Cardiac septum (tissue), 1 donor: ENCODE results near the gene OPCML. TPM values are rescaled to one million over a fixed set of nuclear protein-coding genes. Genes with fewer than 3 reads are reported as not detected.

Experiments used
- DNase-seq: peaks from one replicate; pipeline ENCODE4 v3.0.0-alpha.2; 2020; ENCODE audit warnings: low spot score
- intact Hi-C: fragments of 100-400 bp; cut with DNase I; formaldehyde crosslinking; loops from one replicate; pipeline ENCODE4 v1.14.0; 2022
- total RNA-seq: library from RNA; stranded (reverse); fragmentation: NEBNext Ultra II Directional; extraction: Animal tissue kit (Norgen Biotek cat#: 25700); gene quantifications from one replicate; pipeline ENCODE4 v1.2.1, GENCODE V29; 2021
- donor health status: DM: no; HTN: no; CAD: no.

Gene OPCML
- total RNA-seq, 1 donor from 2014 or later, result 0.27 TPM

DNA sequence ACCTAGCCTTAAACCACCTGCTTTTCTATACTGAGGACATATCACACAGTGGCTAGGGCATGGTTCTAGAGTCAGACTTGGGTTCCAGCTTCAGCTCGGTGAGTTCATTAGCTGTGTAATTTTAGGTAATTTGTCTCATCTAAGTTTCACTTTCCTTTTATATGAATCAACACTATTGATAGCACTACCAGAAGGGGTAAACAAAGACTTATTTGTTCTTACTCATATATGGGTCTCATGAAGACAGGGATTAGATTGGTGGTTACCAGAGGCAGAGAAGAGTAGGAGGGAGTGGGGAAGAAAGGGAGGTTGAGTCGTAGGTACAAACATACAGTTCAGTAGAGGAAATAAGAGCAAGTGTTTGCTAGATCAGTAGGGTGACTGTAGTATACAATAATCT lies 924.7 kb downstream of the OPCML start:
- intact Hi-C loops, result no loop called here
- DNase-seq, result no peak

DNA sequence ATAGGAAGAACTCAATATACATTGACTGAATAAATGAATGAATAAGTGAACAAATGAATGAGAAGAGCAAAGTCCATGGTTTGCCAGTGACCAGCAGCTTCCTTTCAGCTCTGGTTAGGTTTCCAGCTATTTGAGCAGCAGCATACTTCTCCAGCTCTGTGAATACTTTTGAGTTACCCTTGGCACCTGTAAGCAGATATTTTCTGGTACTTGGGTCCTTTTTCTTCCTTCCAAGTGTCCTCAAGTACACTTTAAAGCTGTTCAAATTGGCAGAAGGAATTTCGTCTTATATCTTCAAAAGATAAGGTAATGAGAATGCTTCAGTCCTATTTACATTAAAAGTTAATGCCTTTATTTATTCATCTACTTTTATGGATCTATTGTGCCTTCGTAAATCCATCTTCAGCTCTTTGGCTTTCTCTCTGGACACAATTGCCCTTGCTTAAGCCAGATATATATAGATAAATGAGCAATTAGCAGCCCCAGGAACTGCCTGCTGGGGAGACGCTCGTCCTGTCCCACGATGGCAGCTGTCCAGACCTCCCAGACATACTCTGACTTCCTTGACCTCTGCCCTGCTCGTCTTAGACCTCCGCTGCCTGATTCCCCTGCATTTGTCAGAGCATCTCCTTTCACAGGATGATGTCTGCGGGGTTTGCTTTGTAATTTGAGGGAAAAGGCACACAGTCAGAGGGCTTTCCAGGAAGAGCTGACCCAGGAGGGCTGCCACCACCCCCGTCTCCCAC lies 926.3 kb downstream of the OPCML start:
- no peak for DNase-seq
- intact Hi-C loops, result no loop called here

DNA sequence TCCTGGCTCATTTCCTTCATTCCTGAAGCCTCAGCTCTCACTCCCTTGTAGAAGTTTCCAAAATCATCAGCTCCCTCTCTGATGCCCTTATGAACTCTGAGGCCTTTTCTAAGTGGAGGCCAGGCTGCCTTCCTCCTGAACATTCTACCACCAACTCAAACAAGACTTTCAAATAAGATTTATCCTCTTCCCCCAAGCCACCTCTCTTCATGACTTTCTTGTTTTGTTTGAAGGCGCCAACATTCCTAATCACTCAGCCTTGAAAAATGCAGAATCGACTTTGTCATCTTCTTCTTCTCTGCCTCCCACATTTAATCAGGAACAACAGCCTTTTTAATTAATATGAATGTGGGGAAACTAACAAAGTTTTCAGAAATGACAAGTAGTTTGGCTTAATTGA lies 927.9 kb downstream of the OPCML start:
- DNase-seq, result no peak
- intact Hi-C loops, result no loop called here

- intact Hi-C loops, result no loop called here
- no peak for DNase-seq
Measured at GRCh38 chr11:132601875-132602274, 930.4 kb downstream of the OPCML start.

DNA sequence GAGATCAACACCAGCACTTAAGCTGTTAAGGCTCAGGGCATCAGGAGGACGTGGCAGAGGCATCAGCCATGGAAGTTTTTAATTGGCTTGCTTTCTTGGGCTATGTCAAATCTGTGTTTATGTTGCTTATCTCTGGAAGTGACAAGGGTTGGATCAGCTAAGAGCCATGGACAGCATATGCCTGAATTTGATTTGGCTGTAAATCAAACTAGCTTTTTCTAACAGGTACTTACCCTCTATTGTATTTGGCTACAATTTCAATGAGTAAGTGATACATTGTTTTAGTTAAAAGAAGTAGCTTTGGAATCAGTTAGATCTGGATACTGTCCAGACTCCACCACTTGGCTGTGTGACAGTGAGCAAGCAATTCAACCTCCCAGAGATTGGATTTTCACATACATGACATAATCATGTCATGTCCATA lies 936.6 kb downstream of the OPCML start:
- DNase-seq, result no peak
- intact Hi-C loops, result no loop called here

- intact Hi-C loops, result no loop called here
- no peak for DNase-seq
Measured at GRCh38 chr11:132595246-132595645, 937.1 kb downstream of the OPCML start.

- DNase-seq, result no peak
- intact Hi-C loops, result no loop called here
Measured at GRCh38 chr11:132590986-132591385, 941.3 kb downstream of the OPCML start.

GRCh38 chr11:132590554-132590953 lies 941.7 kb downstream of the OPCML start:
- intact Hi-C loops, result no loop called here

GRCh38 chr11:132589791-132590190 lies 942.5 kb downstream of the OPCML start:
- DNase-seq, result no peak
- intact Hi-C loops, result no loop called here

More at GRCh38 chr11:132590554-132590953, 941.7 kb downstream of the OPCML start:
- no peak for DNase-seq

- intact Hi-C loops, result no loop called here
Measured at GRCh38 chr11:132588366-132588765, 943.9 kb downstream of the OPCML start.

GRCh38 chr11:132587716-132588115 lies 944.6 kb downstream of the OPCML start:
- DNase-seq, result no peak
- intact Hi-C loops, result no loop called here

More at GRCh38 chr11:132588366-132588765, 943.9 kb downstream of the OPCML start:
- no peak for DNase-seq

GRCh38 chr11:132586801-132587200 lies 945.5 kb downstream of the OPCML start:
- intact Hi-C loops, result no loop called here
- no peak for DNase-seq

DNA sequence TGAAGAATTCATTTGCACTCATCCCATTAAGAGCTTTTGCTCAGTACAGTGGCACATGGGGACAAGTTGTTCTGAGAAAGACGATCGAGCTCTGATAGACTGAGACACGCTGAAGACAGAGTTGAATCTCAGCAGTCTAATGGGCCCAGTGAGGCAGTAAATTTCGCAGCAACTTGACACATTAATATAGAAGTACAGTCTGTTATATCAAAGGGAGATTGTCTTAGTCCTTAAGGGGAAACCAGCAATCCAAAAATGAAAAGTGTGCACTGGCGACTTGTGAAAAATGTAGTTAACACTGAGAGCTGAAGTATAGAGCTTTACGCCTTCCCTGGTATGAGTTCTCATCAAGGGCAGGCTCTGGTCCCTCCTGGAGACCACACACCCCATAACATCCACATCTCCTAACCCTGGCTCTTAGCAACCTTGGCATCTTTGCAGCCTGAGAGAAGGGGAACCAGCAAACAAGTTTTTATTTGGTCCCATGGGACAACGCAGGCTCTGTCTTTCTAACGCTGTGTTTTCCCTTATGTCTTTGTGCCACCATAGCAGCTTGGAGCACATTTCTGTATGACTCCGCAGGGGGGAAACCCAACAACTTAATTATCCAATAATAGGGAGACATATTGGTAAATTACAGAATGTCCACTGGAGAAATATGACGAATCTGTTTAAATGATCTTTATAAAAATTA lies 952.5 kb downstream of the OPCML start:
- intact Hi-C loops, result no loop called here
- no peak for DNase-seq

DNA sequence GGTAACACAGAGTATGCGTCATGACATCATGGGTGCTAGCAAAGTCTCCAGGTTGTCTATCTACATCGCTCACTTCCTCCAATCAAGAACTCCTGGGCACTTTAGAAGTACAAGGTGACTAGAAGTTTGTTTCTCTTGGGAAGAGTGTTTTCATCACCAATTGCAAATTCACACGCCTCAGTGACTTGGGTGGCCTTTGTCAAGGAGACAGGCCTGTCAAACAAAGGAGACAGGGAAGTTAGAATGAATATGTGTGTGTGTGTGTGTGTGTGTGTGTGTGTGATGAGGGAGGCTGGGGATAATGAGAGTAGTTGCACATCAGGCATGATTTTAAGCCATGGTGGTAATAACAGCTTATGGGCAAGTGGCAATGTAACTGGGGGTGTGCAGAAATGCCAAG lies 953.2 kb downstream of the OPCML start:
- DNase-seq, result no peak
- intact Hi-C loops, result no loop called here

- no peak for DNase-seq
- intact Hi-C loops, result no loop called here
Measured at GRCh38 chr11:132578580-132578979, 953.7 kb downstream of the OPCML start.

DNA sequence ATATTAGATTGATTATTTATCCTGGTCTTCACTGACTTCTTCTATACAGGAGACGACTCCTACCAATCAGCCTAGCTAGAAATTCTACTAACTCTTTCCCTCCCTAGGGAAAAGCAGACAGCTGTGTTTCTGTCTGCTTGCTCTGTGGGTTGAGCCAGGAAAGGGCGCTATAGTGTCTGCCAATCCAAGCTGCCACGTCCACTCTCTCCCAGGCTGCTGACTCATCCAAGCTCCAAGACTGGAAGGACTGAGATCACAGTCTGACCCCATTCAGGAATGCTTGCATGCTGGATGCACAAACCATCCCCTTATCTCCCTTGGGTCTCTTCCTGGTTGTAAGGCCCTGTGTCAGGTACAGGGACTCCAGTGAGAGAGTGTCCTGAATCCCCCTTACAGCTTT lies 955.6 kb downstream of the OPCML start:
- intact Hi-C loops, result no loop called here
- DNase-seq, result no peak

GRCh38 chr11:132564091-132564885 lies 968.0 kb downstream of the OPCML start:
- intact Hi-C loops, result no loop called here
- DNase-seq, result no peak

DNA sequence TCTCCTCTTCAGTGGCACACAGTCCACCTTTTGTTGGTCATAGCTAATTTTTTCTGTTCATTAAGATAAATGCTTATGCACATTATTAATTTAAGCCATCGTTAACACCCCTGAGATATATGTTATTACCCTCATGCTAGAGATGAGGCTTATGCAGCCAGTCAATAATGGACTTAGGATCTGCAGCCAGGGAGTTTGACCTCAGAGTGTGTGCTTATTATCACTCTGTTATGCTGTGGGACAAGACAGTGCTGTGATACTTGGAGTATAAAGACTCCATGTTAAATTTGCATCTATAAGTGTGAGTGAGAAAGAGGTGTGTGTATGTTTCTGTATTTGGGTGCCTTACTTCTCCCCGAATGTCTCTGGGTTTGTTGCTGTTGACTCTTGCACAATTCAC lies 969.3 kb downstream of the OPCML start:
- intact Hi-C loops, result no loop called here

GRCh38 chr11:132561937-132562336 lies 970.4 kb downstream of the OPCML start:
- intact Hi-C loops, result no loop called here
- DNase-seq, result no peak

More for the DNA sequence above, 969.3 kb downstream of the OPCML start:
- no peak for DNase-seq

DNA sequence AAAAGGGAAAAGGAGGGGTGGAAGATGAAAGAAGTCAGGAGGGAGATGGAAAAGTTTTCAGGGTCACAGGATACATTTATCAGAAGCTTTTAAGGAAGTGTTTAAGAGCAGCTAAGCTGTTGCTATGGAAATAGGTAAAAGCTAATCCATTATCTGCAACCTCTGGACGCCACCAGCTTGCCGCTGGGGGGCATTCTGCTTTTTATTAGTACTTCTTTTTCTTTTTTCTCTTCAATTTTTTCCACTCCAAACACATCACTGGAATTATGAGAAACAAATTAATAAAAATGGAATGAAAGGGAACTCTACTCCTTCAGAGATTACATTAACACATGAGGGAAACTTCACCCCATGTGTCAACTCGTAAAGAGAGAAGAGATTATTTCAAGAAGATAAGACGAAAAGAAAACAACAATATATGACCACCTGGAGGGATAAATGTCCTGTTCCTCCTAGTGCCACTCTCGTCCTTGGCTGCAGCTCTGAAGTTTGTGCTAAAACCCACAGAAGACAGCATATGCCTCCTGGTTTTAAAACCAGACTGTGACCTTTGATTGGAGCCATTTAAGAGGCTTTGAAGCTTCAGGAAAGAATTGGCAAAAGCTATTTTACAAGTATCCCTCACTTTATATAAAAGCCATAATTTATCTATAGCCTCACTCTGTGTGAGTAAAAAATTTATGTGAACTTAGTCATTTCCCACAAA lies 972.8 kb downstream of the OPCML start:
- DNase-seq, result no peak
- intact Hi-C loops, result no loop called here
